ENCODE data around the gene COIL.

Gene COIL

GRCh38 chr17:56960596-56961538, at the start of gene COIL:
COIL (minus strand) TSS chr17:56961050; CDS start chr17:56961019, 31 bp downstream.
- peak; percentile 99 for TF ChIP-seq CTCF (IDR thresholded peaks at IDR 0.05; ENCODE audit: low read depth, low read length, missing control alignments)
- peak; percentile 63 for DNase-seq (ENCODE audit: extremely low read depth, low read depth)
- H3K4me3 ChIP-seq (replicated peaks; ENCODE audit: low read depth, low read length) = peak within 1 kb of the TSS; percentile 81

- no peak for DNase-seq (ENCODE audit: extremely low read depth, low read depth)
- no peak overlapping the region for H3K4me3 ChIP-seq (replicated peaks; ENCODE audit: low read depth, low read length)
- no peak for TF ChIP-seq CTCF (IDR thresholded peaks at IDR 0.05; ENCODE audit: low read depth, low read length, missing control alignments)
Observed at GRCh38 chr17:57010487-57010886, 49.6 kb upstream of the COIL start.

- DNase-seq (ENCODE audit: extremely low read depth, low read depth) = no peak
- H3K4me3 ChIP-seq (replicated peaks; ENCODE audit: low read depth, low read length) = no peak overlapping the region
- TF ChIP-seq CTCF (IDR thresholded peaks at IDR 0.05; ENCODE audit: low read depth, low read length, missing control alignments) = peak; percentile 71
Observed at GRCh38 chr17:57009737-57010445, 49.0 kb upstream of the COIL start.

- DNase-seq (ENCODE audit: extremely low read depth, low read depth) = no peak
- no peak overlapping the region for H3K4me3 ChIP-seq (replicated peaks; ENCODE audit: low read depth, low read length)
- TF ChIP-seq CTCF (IDR thresholded peaks at IDR 0.05; ENCODE audit: low read depth, low read length, missing control alignments) = no peak
Observed at GRCh38 chr17:57008958-57009357, 48.1 kb upstream of the COIL start.

- no peak for DNase-seq (ENCODE audit: extremely low read depth, low read depth)
- no peak for TF ChIP-seq CTCF (IDR thresholded peaks at IDR 0.05; ENCODE audit: low read depth, low read length, missing control alignments)
- no peak overlapping the region for H3K4me3 ChIP-seq (replicated peaks; ENCODE audit: low read depth, low read length)
Observed at GRCh38 chr17:57006040-57006439, 45.2 kb upstream of the COIL start.

- H3K4me3 ChIP-seq (replicated peaks; ENCODE audit: low read depth, low read length) = no peak overlapping the region
- DNase-seq (ENCODE audit: extremely low read depth, low read depth) = no peak
Observed at GRCh38 chr17:57004944-57005579, 44.2 kb upstream of the COIL start.

More at GRCh38 chr17:57004944-57005579, 44.2 kb upstream of the COIL start:
- TF ChIP-seq CTCF (IDR thresholded peaks at IDR 0.05; ENCODE audit: low read depth, low read length, missing control alignments) = peak; percentile 12

Measured in HFF-Myc (cell line).